ENCODE results near the gene TALDO1. TPM values are rescaled to one million over a fixed set of nuclear protein-coding genes. Genes with fewer than 3 reads are reported as not detected.

The TALDO1 gene
- total and polyA plus RNA-seq, 10 of the 15 experiments (the other 5 are each of a cell fraction or from before 2014, with no cell fraction given), result 121 to 302 (median 182) TPM

GRCh38 chr11:723120-723883, 24.0 kb upstream of the TALDO1 start (continued):
- no peak for TF ChIP-seq BCL3 (IDR thresholded peaks at IDR 0.05; ENCODE audit: borderline replicate concordance, insufficient read depth, low read depth, low read length, poor library complexity, severe bottlenecking)
- TF ChIP-seq BRCA1 (IDR thresholded peaks at IDR 0.05; ENCODE audit: low read depth, low read length), result no peak
- no peak for TF ChIP-seq REST (IDR thresholded peaks at IDR 0.05; ENCODE audit: low read depth, low read length)

All from GM12878 (cell line).